Inflammatory macrophage (primary cell): Measurements from ENCODE around the gene CRIM1.
"Not testable (repeated sequence)": the region's sequence is repeated elsewhere in the genome, so short reads cannot be mapped to it uniquely, and the experiment has no call there.

Experiments used
- DNase-seq, 2 donors: peaks; one replicate each; pipeline ENCODE4 v3.0.0-alpha.2; 2020 to 2022
- total RNA-seq, 18 experiments: gene quantifications; one replicate each; lab custom pipeline; 2026; ENCODE audit warnings: mixed read lengths in 6 of 18, inconsistent platforms in 2 of 18; lab: John Stamatoyannopoulos, UW

CRIM1 gene
- 13.2 to 69.3 (median 28.7) reads per million in 18 experiments for total RNA-seq

- peak; percentile 46 to 80 for DNase-seq
These were observed at the start of gene CRIM1 for GRCh38 chr2:36355151-36355889. Gene CRIM1, plus strand, starts transcription at chr2:36355778. Its CDS starts 515 bp downstream, at chr2:36356293.

GRCh38 chr2:36307441-36307840 is 48.1 kb upstream of the CRIM1 start:
- DNase-seq = no peak

- not testable (repeated sequence) for DNase-seq
These were observed 45.1 kb upstream of the CRIM1 start for GRCh38 chr2:36310444-36310843.

GRCh38 chr2:36318547-36318946 is 37.0 kb upstream of the CRIM1 start:
- peak in 1 of 2 donors; percentile 18 for DNase-seq

GRCh38 chr2:36322108-36322507 is 33.5 kb upstream of the CRIM1 start:
- no peak for DNase-seq

- no peak for DNase-seq
These were observed 29.3 kb upstream of the CRIM1 start for GRCh38 chr2:36326286-36326685.

GRCh38 chr2:36329251-36329650 is 26.3 kb upstream of the CRIM1 start:
- DNase-seq = no peak

GRCh38 chr2:36329746-36330472 is 25.7 kb upstream of the CRIM1 start:
- no peak for DNase-seq

- DNase-seq = no peak
These were observed 24.8 kb upstream of the CRIM1 start for GRCh38 chr2:36330473-36331395.

- DNase-seq = no peak
These were observed 22.1 kb upstream of the CRIM1 start for GRCh38 chr2:36333350-36334012.

GRCh38 chr2:36335597-36335996 is 20.0 kb upstream of the CRIM1 start:
- DNase-seq = no peak

GRCh38 chr2:36336321-36336720 is 19.3 kb upstream of the CRIM1 start:
- no peak for DNase-seq

- DNase-seq = no peak
These were observed 18.2 kb upstream of the CRIM1 start for GRCh38 chr2:36337354-36337753.

- DNase-seq = no peak
These were observed 17.3 kb upstream of the CRIM1 start for GRCh38 chr2:36338124-36338826.

GRCh38 chr2:36338827-36339145 is 16.8 kb upstream of the CRIM1 start:
- no peak for DNase-seq

- DNase-seq = no peak
These were observed 15.9 kb upstream of the CRIM1 start for GRCh38 chr2:36339607-36340218.

GRCh38 chr2:36343606-36344005 is 12.0 kb upstream of the CRIM1 start:
- no peak for DNase-seq

- DNase-seq = no peak
These were observed 6.9 kb upstream of the CRIM1 start for GRCh38 chr2:36348721-36349120.

GRCh38 chr2:36351291-36351690 is 4.3 kb upstream of the CRIM1 start:
- DNase-seq = no peak

GRCh38 chr2:36351736-36352349 is 3.7 kb upstream of the CRIM1 start:
- peak; percentile 60 to 74 for DNase-seq

GRCh38 chr2:36352701-36353100 is 2.9 kb upstream of the CRIM1 start:
- DNase-seq = no peak
